Activated CD8-positive, alpha-beta memory T cell treated with anti-CD3 and anti-CD28 coated beads for 1 hour (primary cell): ENCODE results near the gene SLC29A1.
A peak's percentile ranks its signal among the peaks of the same experiment; 100 is the strongest.

ENCODE experiments used
- DNase-seq, 2 donors: peaks; one replicate each; pipeline ENCODE4 v3.0.0-alpha.2; 2020; ENCODE audit warnings: low read depth in 1 of 2; ENCODE audit errors: extremely low read depth in 1 of 2

The SLC29A1 gene

DNA sequence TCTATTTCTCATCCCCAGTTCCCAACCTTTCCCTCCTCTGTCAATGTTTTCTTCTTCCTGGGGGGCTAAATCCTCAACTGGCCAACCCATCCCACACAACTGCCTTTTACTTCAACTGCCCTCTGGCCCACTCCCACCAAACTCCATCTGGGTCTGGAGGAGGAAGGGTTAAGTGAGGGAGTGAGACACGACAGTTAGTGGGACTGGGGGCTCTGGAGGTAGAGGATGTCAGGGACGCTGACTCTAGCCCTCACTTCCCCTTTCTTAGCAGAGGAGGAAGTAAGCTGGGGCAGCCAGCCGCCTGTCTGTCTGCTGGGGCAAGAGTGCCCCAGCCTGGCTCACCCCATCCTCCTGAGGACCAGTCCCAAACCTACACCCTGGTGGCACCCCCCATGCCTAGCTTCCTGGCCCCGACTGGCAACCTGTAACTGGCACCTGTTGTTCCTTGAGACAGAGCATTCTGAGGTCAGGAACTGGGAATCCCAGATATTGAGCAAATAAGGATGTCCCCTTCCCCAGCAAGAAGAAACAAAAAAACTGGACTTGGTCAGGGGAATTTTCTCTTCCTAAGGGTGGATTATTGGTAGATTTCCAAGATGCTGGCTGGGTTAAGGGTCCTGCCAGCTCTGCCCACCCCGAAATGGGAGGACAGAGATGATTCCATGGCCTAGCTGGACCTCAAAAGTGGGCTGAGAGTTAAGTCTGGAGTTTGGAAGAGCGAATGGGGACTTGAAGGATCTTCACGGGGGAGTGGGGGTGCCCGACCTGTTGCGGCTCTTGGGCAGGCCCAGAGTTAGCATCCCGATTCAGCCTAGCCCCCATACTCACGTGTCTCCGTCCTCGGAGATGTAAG lies 41.0 kb downstream of the SLC29A1 start:
- no peak for DNase-seq

- DNase-seq = peak; percentile 80 to 95
Observed at GRCh38 chr6:44265007-44265721, 41.8 kb downstream of the SLC29A1 start, which contains the start of gene NFKBIE. Gene NFKBIE (minus strand): TSS chr6:44265551. CDS start chr6:44265346, 205 bp downstream.

DNA sequence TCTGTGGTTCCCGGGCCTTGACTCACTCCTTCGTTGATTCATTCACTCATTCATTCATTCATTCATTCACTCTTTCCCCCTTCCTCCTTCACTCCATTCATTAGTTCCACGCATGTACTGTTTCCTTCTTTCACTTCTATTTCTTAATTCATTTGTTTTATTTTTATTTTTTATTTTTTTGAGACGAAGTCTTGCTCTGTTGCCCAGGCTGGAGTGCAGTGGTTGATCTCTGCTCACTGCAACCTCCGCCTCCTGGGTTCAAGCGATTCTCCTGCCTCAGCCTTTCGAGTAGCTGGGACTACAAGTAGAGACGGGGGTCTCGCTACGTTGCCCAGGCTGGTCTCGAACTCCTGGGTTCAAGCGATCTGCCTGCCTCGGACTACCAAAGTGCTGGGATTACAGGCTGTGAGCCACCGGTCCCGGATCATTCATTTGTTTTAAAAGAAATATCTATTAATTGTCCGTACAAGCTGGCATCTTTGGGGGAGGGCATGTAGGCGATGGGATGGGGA lies 42.4 kb downstream of the SLC29A1 start:
- no peak for DNase-seq

DNA sequence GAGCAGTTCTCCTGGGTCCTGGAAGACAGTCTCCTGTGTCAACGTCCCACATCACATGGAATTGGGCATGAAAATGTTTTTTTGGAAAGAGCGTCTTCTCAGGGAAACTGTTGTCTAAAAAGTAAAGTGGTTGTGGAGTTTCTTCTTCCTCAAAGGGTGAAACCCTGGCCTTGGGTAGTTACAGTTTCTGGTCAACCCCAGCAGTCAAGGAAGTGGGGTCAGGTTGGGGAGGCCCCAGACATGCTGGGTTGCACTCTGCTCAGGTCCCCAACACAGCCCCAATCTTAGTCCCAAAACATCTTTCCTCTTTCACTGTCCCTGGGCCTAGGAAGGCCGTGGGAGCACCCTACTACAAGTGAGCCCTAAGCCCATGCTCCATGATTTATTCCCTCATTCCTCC lies 43.0 kb downstream of the SLC29A1 start:
- DNase-seq = no peak

GRCh38 chr6:44267252-44267651 lies 43.9 kb downstream of the SLC29A1 start:
- no peak for DNase-seq

DNA sequence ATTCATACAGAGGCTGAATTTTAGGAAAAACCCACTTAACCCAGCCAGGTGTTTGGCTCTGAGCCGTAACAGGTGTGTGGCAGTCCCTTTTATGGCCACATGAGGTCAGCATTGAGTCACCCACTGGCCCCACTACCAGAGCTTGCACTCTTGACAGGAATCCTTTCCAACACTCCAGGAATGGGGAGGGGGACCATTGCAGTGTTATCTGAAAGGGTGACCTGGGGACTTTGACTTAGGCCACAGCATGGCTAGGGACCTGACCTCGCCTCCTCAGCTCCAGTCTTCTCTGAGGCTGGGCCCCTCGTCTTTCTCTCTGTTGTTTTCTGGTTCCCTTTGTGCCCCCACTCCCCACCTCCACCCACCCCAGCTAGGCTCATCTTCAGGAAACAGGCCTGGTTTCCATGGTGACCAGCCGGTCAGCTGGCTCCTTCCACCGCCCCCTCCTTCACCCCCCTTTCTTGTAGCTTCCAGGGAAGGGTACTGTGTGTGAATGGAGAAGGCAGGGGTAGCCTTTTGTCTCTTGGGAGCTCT lies 44.8 kb downstream of the SLC29A1 start:
- no peak for DNase-seq

GRCh38 chr6:44269178-44269920 lies 46.0 kb downstream of the SLC29A1 start:
- no peak for DNase-seq

GRCh38 chr6:44269921-44270525 lies 46.6 kb downstream of the SLC29A1 start, which contains the start of gene TMEM151B:
Gene TMEM151B (plus strand): TSS chr6:44270450. CDS start chr6:44270743, 293 bp downstream.
- no peak for DNase-seq

GRCh38 chr6:44270526-44271405 lies 47.4 kb downstream of the SLC29A1 start:
- no peak for DNase-seq

DNA sequence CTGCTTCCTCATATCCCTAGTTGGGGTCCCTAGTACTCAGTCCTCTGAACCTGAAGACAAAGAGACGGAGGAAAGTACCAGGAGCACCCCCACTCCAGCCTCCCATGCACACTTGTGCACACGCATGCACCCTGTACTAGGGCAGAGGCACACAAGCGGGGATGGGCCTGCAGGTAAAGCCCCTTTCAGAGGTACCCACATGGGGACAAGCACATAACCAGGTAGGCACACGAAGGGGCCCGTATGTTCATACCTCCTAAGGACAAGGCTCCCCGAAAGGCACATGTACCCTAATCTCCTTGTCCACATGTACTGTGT lies 48.0 kb downstream of the SLC29A1 start:
- no peak for DNase-seq

DNA sequence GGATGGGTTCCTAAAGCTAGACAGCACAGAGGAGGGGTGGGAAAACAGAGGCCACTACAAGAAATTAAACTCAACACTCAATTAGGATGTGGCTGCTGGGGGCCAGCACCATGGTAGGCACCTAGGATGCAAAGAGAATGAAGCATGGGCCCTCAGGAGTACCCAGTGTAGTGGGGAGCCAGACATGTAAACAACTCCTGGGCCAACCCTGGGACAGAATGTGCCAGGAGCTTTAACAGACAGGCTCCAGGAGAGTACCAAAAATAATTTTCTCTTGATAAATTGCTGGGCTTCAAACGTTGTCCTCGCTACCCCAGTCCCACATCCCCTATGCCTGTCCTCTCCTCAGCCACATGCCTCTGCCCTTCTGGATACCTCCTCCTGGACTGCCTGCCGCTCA lies 48.5 kb downstream of the SLC29A1 start:
- DNase-seq = no peak

- DNase-seq = no peak
Observed at GRCh38 chr6:44272529-44272928, 49.1 kb downstream of the SLC29A1 start.

DNA sequence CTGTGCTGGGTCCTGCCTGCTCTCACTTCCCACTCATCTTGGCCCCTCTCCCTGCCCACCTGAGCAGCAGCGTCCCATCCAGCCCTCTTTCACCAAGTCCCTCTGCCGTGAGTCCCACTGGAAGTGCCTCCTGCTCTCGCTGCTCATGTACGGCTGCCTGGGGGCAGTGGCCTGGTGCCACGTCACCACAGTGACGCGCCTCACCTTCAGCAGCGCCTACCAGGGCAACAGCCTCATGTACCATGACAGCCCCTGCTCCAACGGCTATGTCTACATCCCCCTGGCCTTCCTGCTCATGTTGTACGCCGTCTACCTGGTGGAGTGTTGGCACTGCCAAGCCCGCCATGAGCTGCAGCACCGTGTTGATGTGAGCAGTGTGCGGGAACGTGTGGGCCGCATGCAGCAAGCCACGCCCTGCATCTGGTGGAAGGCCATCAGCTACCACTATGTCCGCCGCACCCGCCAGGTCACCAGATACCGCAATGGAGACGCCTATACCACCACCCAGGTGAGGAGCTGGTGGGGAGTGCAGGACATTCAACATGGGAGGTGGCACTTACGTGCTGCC lies 49.7 kb downstream of the SLC29A1 start:
- DNase-seq = no peak

DNA sequence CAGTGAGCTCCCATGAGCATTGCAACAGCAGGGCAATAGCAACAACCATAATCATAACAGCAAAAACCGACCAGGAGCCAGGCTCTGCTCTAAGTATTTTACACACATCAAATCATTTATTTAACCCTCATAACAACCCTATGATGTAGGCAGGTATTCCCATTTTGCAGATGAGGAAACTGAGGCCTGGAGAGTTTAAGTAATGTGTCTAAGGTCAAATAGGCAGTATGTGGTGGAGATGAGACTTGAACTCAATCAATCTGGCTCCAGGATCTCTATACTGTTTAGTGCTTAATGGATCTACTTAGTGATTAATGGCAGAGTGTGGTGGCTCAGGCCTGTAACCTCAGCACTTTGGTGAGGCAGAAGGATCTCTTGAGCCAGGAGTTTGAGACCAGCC lies 50.2 kb downstream of the SLC29A1 start:
- DNase-seq = no peak

- no peak for DNase-seq
Observed at GRCh38 chr6:44275271-44275748, 51.9 kb downstream of the SLC29A1 start.

- no peak for DNase-seq
Observed at GRCh38 chr6:44275749-44276648, 52.6 kb downstream of the SLC29A1 start.

GRCh38 chr6:44276667-44277640 lies 53.6 kb downstream of the SLC29A1 start:
- no peak for DNase-seq
